ENCODE results near the gene NRXN2. TPM values are rescaled to one million over a fixed set of nuclear protein-coding genes. Genes with fewer than 3 reads are reported as not detected.

NRXN2 gene
- total and polyA plus RNA-seq, 2 donors (not counting 3 experiments of a cell fraction or from before 2014, with no cell fraction given) = not detected

DNA sequence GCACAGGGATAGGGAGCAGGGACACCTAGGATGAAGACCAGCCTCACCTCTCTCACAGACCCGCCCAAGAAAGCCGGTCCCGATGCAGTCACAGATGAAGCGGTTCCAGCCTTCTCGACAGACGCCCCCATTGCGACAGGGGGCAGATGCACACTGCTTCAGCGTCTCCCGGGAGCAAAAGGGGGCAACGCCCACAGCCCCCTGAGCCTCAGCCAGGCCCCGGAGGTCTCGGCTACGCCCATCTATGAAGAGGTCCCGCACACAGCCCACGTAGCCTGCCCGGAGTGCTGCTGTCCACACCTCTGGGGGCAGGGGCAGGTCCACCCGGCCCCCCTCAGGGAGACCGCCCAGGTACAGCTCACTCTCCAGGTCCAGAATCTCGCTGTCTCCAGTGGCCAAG lies 62.3 kb downstream of the NRXN2 start:
- no peak for FAIRE-seq

More for the DNA sequence above, 62.3 kb downstream of the NRXN2 start:
- H4K20me1 ChIP-seq (replicated peaks; ENCODE audit: control insufficient read depth, extremely low read depth, insufficient read depth, low read length) = no peaks in the 10 kb centered on the region
- intact Hi-C loops (cut with micrococcal nuclease) = no loop called here
- no TSS peak for BruUV-seq (replicated peaks)
- H2AFZ ChIP-seq (ENCODE audit: low read depth, low read length) = no peak overlapping the region
- no peaks in the 10 kb centered on the region for H3K79me2 ChIP-seq (ENCODE audit: control insufficient read depth, insufficient read depth, low read length)
- no peaks in the 10 kb centered on the region for H3K9me1 ChIP-seq (replicated peaks; ENCODE audit: control insufficient read depth, extremely low read depth, insufficient read depth, low read length)
- H3K27ac ChIP-seq (ENCODE audit: insufficient read depth, low read depth, low read length) = no peak overlapping the region
- DNase-seq (ENCODE audit: low read depth, low spot score) = no peak
- dilution Hi-C loops (cut with MboI; ENCODE audit: extremely low pct_ligation_motif_present, low sequenced_read_pairs) = no loop called here
- TF ChIP-seq EZH2 (IDR thresholded peaks at IDR 0.05; ENCODE audit: borderline replicate concordance, low read depth, low read length, severe bottlenecking) (no peak), POLR2A (IDR thresholded peaks at IDR 0.05; ENCODE audit: low read depth, low read length) (no peak), JUN (IDR thresholded peaks at IDR 0.05; ENCODE audit: borderline replicate concordance, insufficient read depth, insufficient read length, low read depth) (no peak), FOS (IDR thresholded peaks at IDR 0.05; ENCODE audit: borderline replicate concordance, insufficient read depth, low read length) (no peak), POLR2AphosphoS5 (IDR thresholded peaks at IDR 0.05; ENCODE audit: insufficient read depth, low read depth, low read length) (no peak), MYC (IDR thresholded peaks at IDR 0.05; ENCODE audit: low read depth, low read length) (no peak), GATA2 (IDR thresholded peaks at IDR 0.05; ENCODE audit: insufficient read depth, insufficient read length, low read depth, low read length) (no peak)
- TF ChIP-seq, protein P1, sequence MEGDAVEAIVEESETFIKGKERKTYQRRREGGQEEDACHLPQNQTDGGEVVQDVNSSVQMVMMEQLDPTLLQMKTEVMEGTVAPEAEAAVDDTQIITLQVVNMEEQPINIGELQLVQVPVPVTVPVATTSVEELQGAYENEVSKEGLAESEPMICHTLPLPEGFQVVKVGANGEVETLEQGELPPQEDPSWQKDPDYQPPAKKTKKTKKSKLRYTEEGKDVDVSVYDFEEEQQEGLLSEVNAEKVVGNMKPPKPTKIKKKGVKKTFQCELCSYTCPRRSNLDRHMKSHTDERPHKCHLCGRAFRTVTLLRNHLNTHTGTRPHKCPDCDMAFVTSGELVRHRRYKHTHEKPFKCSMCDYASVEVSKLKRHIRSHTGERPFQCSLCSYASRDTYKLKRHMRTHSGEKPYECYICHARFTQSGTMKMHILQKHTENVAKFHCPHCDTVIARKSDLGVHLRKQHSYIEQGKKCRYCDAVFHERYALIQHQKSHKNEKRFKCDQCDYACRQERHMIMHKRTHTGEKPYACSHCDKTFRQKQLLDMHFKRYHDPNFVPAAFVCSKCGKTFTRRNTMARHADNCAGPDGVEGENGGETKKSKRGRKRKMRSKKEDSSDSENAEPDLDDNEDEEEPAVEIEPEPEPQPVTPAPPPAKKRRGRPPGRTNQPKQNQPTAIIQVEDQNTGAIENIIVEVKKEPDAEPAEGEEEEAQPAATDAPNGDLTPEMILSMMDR (IDR thresholded peaks at IDR 0.05; ENCODE audit: extremely low read depth in 1 of 2, insufficient read depth in 1 of 2, low read depth in 1 of 2, low read length in 2 of 2) = no peak
- TF ChIP-seq, protein P2, sequence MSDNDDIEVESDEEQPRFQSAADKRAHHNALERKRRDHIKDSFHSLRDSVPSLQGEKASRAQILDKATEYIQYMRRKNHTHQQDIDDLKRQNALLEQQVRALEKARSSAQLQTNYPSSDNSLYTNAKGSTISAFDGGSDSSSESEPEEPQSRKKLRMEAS (IDR thresholded peaks at IDR 0.05; ENCODE audit: insufficient read depth, insufficient read length) = no peak
- H3K4me1 ChIP-seq (ENCODE audit: control insufficient read depth, extremely low read depth, insufficient read depth, low read length) = no peaks in the 10 kb centered on the region
- ChIA-PET POLR2A (no interaction called here), CTCF (interaction anchor here (2.1 kb wide), 1 partner anchor 10 kb away, joined by 17 read pairs; no protein-coding TSS in a partner anchor)
- no peak overlapping the region for H3K4me3 ChIP-seq (replicated peaks in 1 of 3; ENCODE audit: insufficient read depth in 1 of 3, low read depth in 1 of 3, low read length in 3 of 3)
- no peak overlapping the region for H3K4me2 ChIP-seq (ENCODE audit: insufficient read depth, low read length)
- no peaks in the 10 kb centered on the region for H3K27me3 ChIP-seq (ENCODE audit: control insufficient read depth in 2 of 2, insufficient read depth in 2 of 2, low read length in 2 of 2)
- no peaks in the 10 kb centered on the region for H3K9me3 ChIP-seq (replicated peaks; ENCODE audit: control insufficient read depth, insufficient read depth, low read length)
- no peak overlapping the region for H3K9ac ChIP-seq (replicated peaks; ENCODE audit: extremely low read depth, insufficient read depth, low read length)
- H3K36me3 ChIP-seq (ENCODE audit: control insufficient read depth in 2 of 2, extremely low read depth in 1 of 2, insufficient read depth in 2 of 2, low read length in 2 of 2) = no peaks in the 10 kb centered on the region

All from endothelial cell of umbilical vein (primary cell).